ENCODE data around the gene PEX26. TPM values are rescaled to one million over a fixed set of nuclear protein-coding genes. Genes with fewer than 3 reads are reported as not detected.
"Not testable (repeated sequence)": the region's sequence is repeated elsewhere in the genome, so short reads cannot be mapped to it uniquely, and the experiment has no call there.

PEX26 gene
- total RNA-seq, 1 donor from 2014 or later: 49.7 TPM

GRCh38 chr22:18071968-18072310 lies 5.9 kb upstream of the PEX26 start:
- Mint-ChIP-seq H3K4me3 (ENCODE audit: unreplicated experiment) (no peak overlapping the region), H3K36me3 (ENCODE audit: low read depth, unreplicated experiment) (peaks cover 6% of the 10 kb centered on the region), H3K27me3 (ENCODE audit: unreplicated experiment) (peaks cover 4% of the 10 kb centered on the region)

DNA sequence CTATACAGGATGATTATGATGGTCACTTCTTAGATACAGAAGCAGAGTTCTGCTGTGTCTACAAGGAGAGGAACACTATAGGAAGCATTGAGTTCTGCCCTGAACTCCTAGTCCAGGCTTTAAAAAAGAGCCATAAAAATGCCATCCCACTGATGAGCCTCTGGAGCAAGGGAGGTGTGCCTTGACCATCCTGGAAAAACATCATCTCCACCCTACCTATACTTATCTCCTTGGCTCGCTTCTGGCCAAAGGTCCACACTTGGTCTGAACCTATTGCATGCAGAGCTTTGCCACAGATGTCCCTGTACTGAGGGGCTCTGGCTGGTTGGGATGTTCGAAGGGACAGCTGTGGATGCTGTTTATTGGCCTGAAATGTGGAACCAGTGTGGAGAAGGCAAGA lies 4.3 kb upstream of the PEX26 start:
- no peak for DNase-seq (ENCODE audit: low spot score)
- TF ChIP-seq CTCF (IDR thresholded peaks at IDR 0.05; ENCODE audit: unreplicated experiment): no peak
- Mint-ChIP-seq H3K27me3 (ENCODE audit: unreplicated experiment) (peaks cover 3% of the 10 kb centered on the region), H3K4me3 (ENCODE audit: unreplicated experiment) (no peak overlapping the region), H3K9me3 (ENCODE audit: unreplicated experiment) (no peaks in the 10 kb centered on the region), H3K4me1 (ENCODE audit: unreplicated experiment) (peaks cover 23% of the 10 kb centered on the region), H3K36me3 (ENCODE audit: low read depth, unreplicated experiment) (peaks cover 5% of the 10 kb centered on the region), H3K27ac (ENCODE audit: unreplicated experiment) (no peak overlapping the region)

More at GRCh38 chr22:18071968-18072310, 5.9 kb upstream of the PEX26 start:
- TF ChIP-seq CTCF (IDR thresholded peaks at IDR 0.05; ENCODE audit: unreplicated experiment): no peak
- Mint-ChIP-seq H3K27ac (ENCODE audit: unreplicated experiment) (no peak overlapping the region), H3K4me1 (ENCODE audit: unreplicated experiment) (peaks cover 17% of the 10 kb centered on the region), H3K9me3 (ENCODE audit: unreplicated experiment) (no peaks in the 10 kb centered on the region)
- DNase-seq (ENCODE audit: low spot score): no peak

GRCh38 chr22:18073927-18074326 lies 3.9 kb upstream of the PEX26 start:
- H3K27ac Mint-ChIP-seq (ENCODE audit: unreplicated experiment); DNase-seq (ENCODE audit: low spot score); H3K36me3 Mint-ChIP-seq (ENCODE audit: low read depth, unreplicated experiment); H3K9me3 Mint-ChIP-seq (ENCODE audit: unreplicated experiment); H3K27me3 Mint-ChIP-seq (ENCODE audit: unreplicated experiment); H3K4me3 Mint-ChIP-seq (ENCODE audit: unreplicated experiment): not testable (repeated sequence)
- H3K4me1 Mint-ChIP-seq (ENCODE audit: unreplicated experiment): peaks cover 28% of the 10 kb centered on the region

DNA sequence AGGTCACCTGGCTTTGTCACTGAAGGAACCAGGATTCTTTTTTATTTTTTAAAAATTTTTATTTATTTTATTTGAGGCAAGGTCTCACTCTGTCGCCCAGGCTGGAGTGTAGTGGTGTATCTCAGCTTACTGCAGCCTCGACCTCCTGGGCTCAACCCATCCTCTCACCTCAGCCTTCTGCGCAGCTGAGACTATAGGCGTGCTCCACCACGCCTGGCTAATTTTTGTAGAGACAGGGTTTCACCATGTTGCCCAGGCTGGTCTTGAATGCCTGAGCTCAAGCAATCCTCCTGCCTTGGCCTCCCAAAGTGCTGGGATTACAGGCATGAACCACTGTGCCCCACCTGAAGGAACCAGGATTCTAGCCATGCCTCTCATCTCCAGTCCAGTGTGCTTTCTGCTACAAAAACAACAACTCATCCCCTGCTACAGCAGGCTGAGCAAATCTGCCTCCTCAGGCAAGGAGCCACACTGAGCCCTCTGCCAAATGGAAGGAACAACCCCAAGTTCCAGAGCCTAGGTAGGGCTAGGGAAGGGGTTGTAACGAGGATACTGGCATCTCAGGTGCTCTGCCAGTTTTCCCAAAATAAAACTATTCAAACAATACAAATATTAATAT lies 2.6 kb upstream of the PEX26 start:
- peaks cover 13% of the 10 kb centered on the region for H3K36me3 Mint-ChIP-seq (ENCODE audit: low read depth, unreplicated experiment)
- H3K9me3 Mint-ChIP-seq (ENCODE audit: unreplicated experiment): no peaks in the 10 kb centered on the region
- no peak overlapping the region for H3K27ac Mint-ChIP-seq (ENCODE audit: unreplicated experiment)

DNA sequence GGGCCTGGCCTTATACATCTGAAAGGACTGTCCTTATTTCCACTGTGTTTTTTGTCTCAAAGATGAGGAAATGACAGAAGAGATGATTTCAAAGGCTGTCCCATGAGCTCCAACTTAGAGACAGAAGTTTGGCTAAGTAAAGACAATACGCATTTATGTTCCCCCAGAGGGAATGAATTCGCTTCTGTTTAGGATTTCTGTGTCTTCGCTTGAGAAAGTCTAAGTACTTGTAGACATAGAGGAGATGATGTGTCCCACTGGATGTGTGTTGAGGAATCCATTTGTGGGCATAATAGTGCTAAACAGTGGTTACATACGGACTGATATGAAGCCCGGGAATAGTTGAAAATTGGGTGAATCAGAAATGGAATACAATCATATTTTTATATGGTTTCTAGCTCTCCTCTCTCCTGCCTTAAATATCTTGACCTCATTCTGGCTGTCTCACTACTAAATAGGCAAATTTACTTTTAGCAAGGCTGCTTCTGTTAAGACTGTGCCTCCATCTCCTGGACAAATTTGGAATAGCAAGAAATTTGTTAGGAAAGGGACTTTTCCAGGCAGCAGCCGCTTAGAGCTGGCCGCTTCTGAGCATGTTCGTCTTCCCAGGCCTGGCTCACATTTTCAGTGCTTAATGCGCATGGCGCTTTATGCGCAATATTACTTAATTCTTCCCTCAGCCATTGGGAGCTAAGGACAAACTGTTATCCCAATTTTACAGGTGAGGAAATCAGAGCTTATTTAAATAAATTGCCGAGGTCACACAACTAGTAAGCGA lies 1.9 kb upstream of the PEX26 start:
- Mint-ChIP-seq H3K36me3 (ENCODE audit: low read depth, unreplicated experiment) (peaks cover 20% of the 10 kb centered on the region), H3K4me1 (ENCODE audit: unreplicated experiment) (peaks cover 24% of the 10 kb centered on the region), H3K27me3 (ENCODE audit: unreplicated experiment) (peaks cover 5% of the 10 kb centered on the region), H3K4me3 (ENCODE audit: unreplicated experiment) (no peak overlapping the region), H3K9me3 (ENCODE audit: unreplicated experiment) (no peaks in the 10 kb centered on the region), H3K27ac (ENCODE audit: unreplicated experiment) (no peak overlapping the region)
- peak; percentile 71 for DNase-seq (ENCODE audit: low spot score)
- peak; percentile 88 for TF ChIP-seq CTCF (IDR thresholded peaks at IDR 0.05; ENCODE audit: unreplicated experiment)

More for the DNA sequence above, 2.6 kb upstream of the PEX26 start:
- no peak for TF ChIP-seq CTCF (IDR thresholded peaks at IDR 0.05; ENCODE audit: unreplicated experiment)
- DNase-seq (ENCODE audit: low spot score): no peak
- Mint-ChIP-seq H3K27me3 (ENCODE audit: unreplicated experiment) (peaks cover 5% of the 10 kb centered on the region), H3K4me1 (ENCODE audit: unreplicated experiment) (peaks cover 31% of the 10 kb centered on the region), H3K4me3 (ENCODE audit: unreplicated experiment) (no peak overlapping the region)
